GM12878 (cell line): ENCODE results near the gene PFKL. TPM values are rescaled to one million over a fixed set of nuclear protein-coding genes. Genes with fewer than 3 reads are reported as not detected.

Source experiments
- ATAC-seq: fragments of 200-7000 bp; cut with Tn5 transposase; 3 replicates; pipeline ENCODE4 v1.9.1; 2020; ENCODE audit warnings: mild to moderate bottlenecking, moderate library complexity
- BruUV-seq: library from RNA; stranded (reverse); fragments of 400-500 nt; replicated peaks from 2 replicates; lab custom pipeline; 2021; lab: Mats Ljungman, UMichigan
- CTCF ChIA-PET: fragments of 300-600 bp; sonication (Branson Sonifier 250); formaldehyde crosslinking; extraction: SDS; loops from one replicate; lab custom pipeline; 2021; ENCODE audit warnings: inconsistent platforms; lab: Yijun Ruan, JAX
- POLR2A ChIA-PET: fragments of 350-600 bp; formaldehyde crosslinking; extraction: SDS; loops from one replicate; lab custom pipeline; 2021; ENCODE audit warnings: inconsistent platforms; lab: Charles Lee
- RAD21 ChIA-PET: fragments of 300-600 bp; sonication (Branson Sonifier 250); formaldehyde crosslinking; loops from one replicate; lab custom pipeline; 2023; ENCODE audit warnings: antibody characterized with exemption; ENCODE audit not compliant: unreplicated experiment; lab: Charles Lee
- SMC1A ChIA-PET: fragments of 300-600 bp; sonication (Branson Sonifier 250); formaldehyde crosslinking; loops from one replicate; lab custom pipeline; 2023; ENCODE audit not compliant: unreplicated experiment, uncharacterized antibody; lab: Charles Lee
- DNase-seq: peaks from one replicate; pipeline ENCODE4 v3.0.0-alpha.2; 2011; ENCODE audit warnings: low read depth, low spot score
- FAIRE-seq: peaks from 3 replicates; lab custom pipeline; 2011; peaks lifted over from hg19 to GRCh38; lab: Jason Lieb, UNC
- H2AFZ ChIP-seq: 2 replicates; pipeline ENCODE4 v1.6.0; 2011; ENCODE audit warnings: low read depth, low read length, control low read depth; ENCODE audit not compliant: control insufficient read depth
- H3K27ac ChIP-seq: 2 replicates; pipeline ENCODE4 v1.5.1; 2011; ENCODE audit warnings: control low read depth; ENCODE audit not compliant: control insufficient read depth, insufficient read depth
- H3K27me3 ChIP-seq, 2 experiments: replicated peaks in 1 of 2; 2 replicates each; pipeline versions ENCODE4 v1.6.0 to v1.6.1; 2011; ENCODE audit warnings: low read length in 1 of 2; ENCODE audit not compliant: control insufficient read depth in 2 of 2, insufficient read depth in 2 of 2
- H3K36me3 ChIP-seq, 2 experiments: 2 replicates each; pipeline ENCODE4 v1.5.1; 2011; ENCODE audit warnings: low read length in 1 of 2; ENCODE audit not compliant: control insufficient read depth in 2 of 2, insufficient read depth in 2 of 2
- H3K4me1 ChIP-seq: 2 replicates; pipeline ENCODE4 v1.6.1; 2011; ENCODE audit warnings: mild to moderate bottlenecking, low read length, moderate library complexity, mixed read lengths; ENCODE audit not compliant: control insufficient read depth, insufficient read depth
- H3K4me2 ChIP-seq: 2 replicates; pipeline ENCODE4 v1.6.0; 2011; ENCODE audit warnings: control low read depth; ENCODE audit not compliant: control insufficient read depth, insufficient read depth
- H3K4me3 ChIP-seq: fragments of 200-600 bp; sonication (generic); 2 replicates; pipeline ENCODE4 v1.5.1; 2016
- H3K79me2 ChIP-seq: 2 replicates; pipeline ENCODE4 v1.6.0; 2011; ENCODE audit warnings: low read length; ENCODE audit not compliant: control insufficient read depth, insufficient read depth
- H3K9ac ChIP-seq: 2 replicates; pipeline ENCODE4 v1.8.0; 2011; ENCODE audit warnings: low read length, control low read depth, mixed read lengths; ENCODE audit not compliant: control insufficient read depth, insufficient read depth
- H3K9me3 ChIP-seq: replicated peaks from 3 replicates; pipeline ENCODE4 v1.5.1; 2011; ENCODE audit warnings: mild to moderate bottlenecking, low read length; ENCODE audit not compliant: control insufficient read depth, insufficient read depth
- H4K20me1 ChIP-seq: 2 replicates; pipeline ENCODE4 v1.6.0; 2011; ENCODE audit not compliant: control insufficient read depth, insufficient read depth
- CEBPB ChIP-seq, 2 experiments: fragments of 150-350 bp in 1 of 2; IDR thresholded peaks; 2 replicates each; pipeline ENCODE4 v1.6.1; 2012 to 2014; ENCODE audit warnings: low read depth in 2 of 2, low read length in 2 of 2, borderline replicate concordance in 1 of 2, inconsistent platforms in 1 of 2
- GATAD2B ChIP-seq: fragments of 450-650 bp; conservative IDR thresholded peaks from 2 replicates; pipeline ENCODE4 v1.6.1; 2017; ENCODE audit warnings: low read depth, mild to moderate bottlenecking, moderate library complexity
- LARP7 ChIP-seq: fragments of 450-650 bp; IDR thresholded peaks from 2 replicates; pipeline ENCODE4 v1.6.1; 2017; ENCODE audit warnings: mild to moderate bottlenecking
- NR2C1 ChIP-seq: fragments of 450-650 bp; IDR thresholded peaks from 2 replicates; pipeline ENCODE4 v1.6.1; 2017; ENCODE audit warnings: antibody characterized with exemption, mild to moderate bottlenecking, moderate library complexity
- STAT1 ChIP-seq: fragments of 450-650 bp; conservative IDR thresholded peaks from 2 replicates; pipeline ENCODE4 v1.6.1; 2014; ENCODE audit warnings: antibody characterized with exemption, mild to moderate bottlenecking
- WRNIP1 ChIP-seq: IDR thresholded peaks from 2 replicates; pipeline ENCODE4 v1.6.1; 2011; ENCODE audit warnings: low read depth, low read length, improper control_type of control experiment, borderline replicate concordance
- ZNF384 ChIP-seq: IDR thresholded peaks from 2 replicates; pipeline ENCODE4 v1.6.1; 2012; ENCODE audit warnings: low read depth, mild to moderate bottlenecking, low read length, improper control_type of control experiment, borderline replicate concordance
- WGBS: methylation state at CpG from one replicate; pipeline ENCODE4 v1.1.6; 2016; ENCODE audit warnings: low lambda C conversion rate; ENCODE audit not compliant: insufficient replicate concordance, insufficient coverage; ENCODE audit errors: missing lambda C conversion rate; 5-methylcytosine and 5-hydroxymethylcytosine counted together
- in situ Hi-C: fragments of 300-500 bp; cut with MboI; formaldehyde crosslinking; loops from 9 replicates; pipeline ENCODE4 v1.14.3; 2018; ENCODE audit warnings: mixed read lengths
- intact Hi-C: fragments of 100-400 bp; cut with micrococcal nuclease; formaldehyde crosslinking; loops from one replicate; pipeline ENCODE4 v1.14.2; 2022; ENCODE audit not compliant: unreplicated experiment
- polyA plus RNA-seq, 11 experiments: library from polyadenylated mRNA; depleted of rRNA in 4 of 11; unstranded in 6 of 11; stranded (reverse) in 5 of 11; fragments of >200 nt; fragmentation: Nextera tagmentation in 4 of 11; fragmentation: Illumina TruSeq in 1 of 11; extraction: Ambion mirVana in 4 of 11; extraction: Trizol in 1 of 11; gene quantifications; 1 replicate in 1 of 11; 2 replicates in 10 of 11; pipeline versions ENCODE4 v1.2.1 to v1.2.3, GENCODE V29; 2011 to 2016; ENCODE audit warnings: inconsistent platforms in 2 of 11, missing spikeins in 2 of 11, low read depth in 1 of 11
- total RNA-seq, 4 experiments: library from RNA; depleted of rRNA in 3 of 4; stranded (reverse); fragments of >200 nt in 3 of 4; fragmentation: Illumina TruSeq in 1 of 4; extraction: Trizol in 1 of 4; gene quantifications; 2 replicates each; pipeline versions ENCODE4 v1.2.1 to v1.2.3, GENCODE V29; 2013 to 2021
- TF ChIP-seq, protein P1 (sequence below): fragments of 450-650 bp; IDR thresholded peaks from 2 replicates; pipeline ENCODE4 v1.6.1; 2018; ENCODE audit warnings: mild to moderate bottlenecking, low read depth, moderate library complexity; ENCODE audit not compliant: partially characterized antibody
- TF ChIP-seq, protein P2 (sequence below): IDR thresholded peaks from 2 replicates; pipeline ENCODE4 v1.6.1; 2012; ENCODE audit warnings: mild to moderate bottlenecking, low read depth, low read length

PFKL gene
- total and polyA plus RNA-seq, 10 of the 15 experiments (the other 5 are each of a cell fraction or from before 2014, with no cell fraction given), result 1.2 to 192 (median 112) TPM

DNA sequence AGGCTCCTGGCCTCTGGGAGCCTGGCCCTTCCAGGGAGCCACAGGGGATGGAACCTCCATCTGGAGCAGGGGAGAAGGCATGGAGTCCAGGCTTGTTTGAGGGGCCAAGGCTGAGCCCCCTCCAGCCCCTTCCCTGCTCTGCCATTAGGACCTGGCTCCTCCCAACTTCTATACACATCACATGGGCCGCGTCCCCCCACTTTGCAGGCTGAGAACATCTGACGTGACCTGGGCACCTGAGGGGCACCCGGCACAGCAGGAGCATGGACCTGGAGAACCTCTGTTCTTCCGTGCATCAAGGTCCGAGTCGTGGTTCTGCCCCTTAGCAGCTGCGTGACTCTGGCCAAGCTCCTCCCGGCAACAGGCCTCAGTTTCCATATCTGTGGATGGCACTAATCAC is 18.1 kb upstream of the PFKL start:
- no peaks in the 10 kb centered on the region for H4K20me1 ChIP-seq
- WGBS, result 86% methylated on average over 9 of the region's 9 CpGs
- H3K79me2 ChIP-seq, result no peaks in the 10 kb centered on the region
- no peak overlapping the region for H3K4me2 ChIP-seq
- intact Hi-C loops, result no loop called here
- no peak overlapping the region for H3K9ac ChIP-seq
- no peaks in the 10 kb centered on the region for H3K9me3 ChIP-seq
- no peak overlapping the region for H2AFZ ChIP-seq
- no peak overlapping the region for H3K27ac ChIP-seq
- ChIA-PET POLR2A (no interaction called here), CTCF (interaction anchor here (0.7 to 1.5 kb wide), 2 partner anchors 15 to 17 kb away, joined by 3 to 4 read pairs; no protein-coding TSS in a partner anchor), RAD21 (no interaction called here), SMC1A (no interaction called here)
- BruUV-seq, result no TSS peak
- no peak overlapping the region for H3K4me3 ChIP-seq
- H3K27me3 ChIP-seq, result no peaks in the 10 kb centered on the region
- DNase-seq (no peak), ATAC-seq (no peak), FAIRE-seq (no peak)
- TF ChIP-seq CEBPB (IDR thresholded peaks at IDR 0.05; ENCODE audit: borderline replicate concordance in 1 of 2, low read depth in 2 of 2, low read length in 2 of 2) (no peak), ZNF384 (no peak), NR2C1 (no peak), GATAD2B (no peak), LARP7 (no peak), WRNIP1 (no peak), STAT1 (no peak)
- TF ChIP-seq, protein P1, sequence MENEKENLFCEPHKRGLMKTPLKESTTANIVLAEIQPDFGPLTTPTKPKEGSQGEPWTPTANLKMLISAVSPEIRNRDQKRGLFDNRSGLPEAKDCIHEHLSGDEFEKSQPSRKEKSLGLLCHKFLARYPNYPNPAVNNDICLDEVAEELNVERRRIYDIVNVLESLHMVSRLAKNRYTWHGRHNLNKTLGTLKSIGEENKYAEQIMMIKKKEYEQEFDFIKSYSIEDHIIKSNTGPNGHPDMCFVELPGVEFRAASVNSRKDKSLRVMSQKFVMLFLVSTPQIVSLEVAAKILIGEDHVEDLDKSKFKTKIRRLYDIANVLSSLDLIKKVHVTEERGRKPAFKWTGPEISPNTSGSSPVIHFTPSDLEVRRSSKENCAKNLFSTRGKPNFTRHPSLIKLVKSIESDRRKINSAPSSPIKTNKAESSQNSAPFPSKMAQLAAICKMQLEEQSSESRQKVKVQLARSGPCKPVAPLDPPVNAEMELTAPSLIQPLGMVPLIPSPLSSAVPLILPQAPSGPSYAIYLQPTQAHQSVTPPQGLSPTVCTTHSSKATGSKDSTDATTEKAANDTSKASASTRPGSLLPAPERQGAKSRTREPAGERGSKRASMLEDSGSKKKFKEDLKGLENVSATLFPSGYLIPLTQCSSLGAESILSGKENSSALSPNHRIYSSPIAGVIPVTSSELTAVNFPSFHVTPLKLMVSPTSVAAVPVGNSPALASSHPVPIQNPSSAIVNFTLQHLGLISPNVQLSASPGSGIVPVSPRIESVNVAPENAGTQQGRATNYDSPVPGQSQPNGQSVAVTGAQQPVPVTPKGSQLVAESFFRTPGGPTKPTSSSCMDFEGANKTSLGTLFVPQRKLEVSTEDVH, result no peak
- TF ChIP-seq, protein P2, sequence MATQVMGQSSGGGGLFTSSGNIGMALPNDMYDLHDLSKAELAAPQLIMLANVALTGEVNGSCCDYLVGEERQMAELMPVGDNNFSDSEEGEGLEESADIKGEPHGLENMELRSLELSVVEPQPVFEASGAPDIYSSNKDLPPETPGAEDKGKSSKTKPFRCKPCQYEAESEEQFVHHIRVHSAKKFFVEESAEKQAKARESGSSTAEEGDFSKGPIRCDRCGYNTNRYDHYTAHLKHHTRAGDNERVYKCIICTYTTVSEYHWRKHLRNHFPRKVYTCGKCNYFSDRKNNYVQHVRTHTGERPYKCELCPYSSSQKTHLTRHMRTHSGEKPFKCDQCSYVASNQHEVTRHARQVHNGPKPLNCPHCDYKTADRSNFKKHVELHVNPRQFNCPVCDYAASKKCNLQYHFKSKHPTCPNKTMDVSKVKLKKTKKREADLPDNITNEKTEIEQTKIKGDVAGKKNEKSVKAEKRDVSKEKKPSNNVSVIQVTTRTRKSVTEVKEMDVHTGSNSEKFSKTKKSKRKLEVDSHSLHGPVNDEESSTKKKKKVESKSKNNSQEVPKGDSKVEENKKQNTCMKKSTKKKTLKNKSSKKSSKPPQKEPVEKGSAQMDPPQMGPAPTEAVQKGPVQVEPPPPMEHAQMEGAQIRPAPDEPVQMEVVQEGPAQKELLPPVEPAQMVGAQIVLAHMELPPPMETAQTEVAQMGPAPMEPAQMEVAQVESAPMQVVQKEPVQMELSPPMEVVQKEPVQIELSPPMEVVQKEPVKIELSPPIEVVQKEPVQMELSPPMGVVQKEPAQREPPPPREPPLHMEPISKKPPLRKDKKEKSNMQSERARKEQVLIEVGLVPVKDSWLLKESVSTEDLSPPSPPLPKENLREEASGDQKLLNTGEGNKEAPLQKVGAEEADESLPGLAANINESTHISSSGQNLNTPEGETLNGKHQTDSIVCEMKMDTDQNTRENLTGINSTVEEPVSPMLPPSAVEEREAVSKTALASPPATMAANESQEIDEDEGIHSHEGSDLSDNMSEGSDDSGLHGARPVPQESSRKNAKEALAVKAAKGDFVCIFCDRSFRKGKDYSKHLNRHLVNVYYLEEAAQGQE, result no peak
- in situ Hi-C loops, result no loop called here
- peaks cover 6% of the 10 kb centered on the region; the same call in 1 of the 2 replicates for H3K4me1 ChIP-seq
- H3K36me3 ChIP-seq, result no peaks in the 10 kb centered on the region
